Frontal cortex (tissue), 4 donors: ENCODE data around the gene IFITM5. TPM values are rescaled to one million over a fixed set of nuclear protein-coding genes. Genes with fewer than 3 reads are reported as not detected.

Source experiments
- DNase-seq, 2 donors: peaks; one replicate each; pipeline ENCODE4 v3.0.0; 2012; ENCODE audit warnings: low spot score in 2 of 2
- FAIRE-seq: peaks from 2 replicates; lab custom pipeline; 2012; peaks lifted over from hg19 to GRCh38; lab: Jason Lieb, UNC
- small RNA-seq: library from RNA; depleted of rRNA; stranded (forward); fragments of <200 nt; gene quantifications from one replicate; pipeline ENCODE3, GENCODE V24; 2014
- total RNA-seq: library from RNA; depleted of rRNA; stranded (reverse); fragments of >200 nt; gene quantifications from one replicate; pipeline ENCODE4 v1.2.3, GENCODE V29; 2014
- donor health status: control.
- donor health status: control.
- donor health status: control.

The IFITM5 gene
- total RNA-seq, 1 donor from 2014 or later = not detected

DNA sequence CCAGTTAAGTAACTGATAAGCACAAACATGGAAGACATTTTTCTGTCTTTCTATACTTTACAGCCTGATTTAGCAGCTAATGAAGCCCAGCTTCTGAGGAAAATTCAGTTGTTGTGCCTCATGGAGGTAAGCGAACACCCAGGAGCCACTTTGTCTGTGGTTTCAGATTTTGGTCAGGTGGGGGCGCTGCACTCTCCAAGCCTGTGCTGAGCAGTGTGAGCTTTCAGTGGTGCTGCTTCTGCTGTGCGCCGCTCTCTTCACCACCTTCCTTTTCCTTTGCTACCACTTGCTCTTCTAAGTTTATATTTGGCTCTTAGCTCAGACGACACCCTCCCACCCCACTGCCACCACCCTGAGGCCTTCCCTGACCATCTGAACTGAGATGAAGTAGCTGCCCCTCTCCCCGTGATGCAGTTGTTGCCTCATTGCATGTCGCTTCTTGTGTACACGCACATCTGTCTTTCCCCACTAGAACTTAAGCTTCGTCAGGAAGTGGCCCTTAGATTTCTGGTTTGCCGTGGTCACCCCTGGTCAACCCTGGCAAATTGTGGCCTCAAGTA, 48.5 kb downstream of the IFITM5 start:
- FAIRE-seq (no peak), DNase-seq (peak in 1 of 2 donors; percentile 44)

DNA sequence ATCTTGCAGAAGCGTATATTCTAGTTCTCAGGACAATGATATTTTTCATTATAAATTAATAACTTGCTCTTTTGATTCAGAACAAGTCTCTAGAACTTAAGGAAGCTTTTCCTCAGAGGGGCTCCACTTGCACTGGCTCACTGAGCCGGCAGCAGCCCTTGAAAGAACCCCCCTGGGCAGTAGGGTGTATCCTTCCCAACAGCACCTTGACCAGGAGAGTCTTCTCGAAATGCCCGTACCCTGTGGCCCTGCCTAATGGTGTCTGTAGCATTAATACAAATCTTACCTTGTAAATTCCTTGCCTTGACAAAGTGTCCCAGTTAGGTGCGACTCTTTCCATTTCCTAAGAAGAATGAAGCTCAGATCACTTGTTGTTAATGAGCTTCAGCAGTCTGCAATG, 49.1 kb downstream of the IFITM5 start:
- FAIRE-seq (no peak), DNase-seq (no peak)

DNA sequence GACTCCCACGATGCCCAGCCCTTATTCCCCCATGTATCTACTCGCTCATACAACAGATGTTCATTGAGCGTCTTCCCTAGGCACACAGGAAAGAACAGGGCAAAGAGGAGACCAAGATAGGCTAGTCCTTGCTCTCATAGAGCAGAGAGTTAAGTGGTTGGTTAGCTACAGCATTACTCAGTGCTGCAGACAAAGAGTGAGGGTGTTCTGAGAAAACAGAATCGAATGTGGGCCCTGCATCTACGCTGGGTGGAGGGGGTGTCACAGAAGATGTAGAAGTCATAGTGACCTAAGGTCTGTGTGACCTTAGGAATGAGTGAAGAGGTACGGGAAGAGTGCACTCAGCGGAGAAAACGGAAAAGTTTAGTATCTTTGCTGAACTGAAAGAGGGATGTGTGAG, 50.3 kb downstream of the IFITM5 start:
- FAIRE-seq = no peak
- no peak for DNase-seq

Small RNA genes lying within 50 kb of the gene (small RNA-seq; reads per million reads assigned to genes)
- gene AC136475.6 = not detected

Other genes with a start within 250 kb of the IFITM5 start
- gene SCGB1C1, start 106.4 kb downstream of the IFITM5 start, total RNA-seq = not detected
- 5.3 TPM for gene BET1L, start 92.1 kb downstream of the IFITM5 start, total RNA-seq
- gene RIC8A, start 91.8 kb downstream of the IFITM5 start, total RNA-seq = 135 TPM
- 12.6 TPM for gene SIRT3, start 63.2 kb downstream of the IFITM5 start, total RNA-seq
- 102 TPM for gene PSMD13, start 62.5 kb downstream of the IFITM5 start, total RNA-seq
- not detected for gene NLRP6, start 21.1 kb downstream of the IFITM5 start, total RNA-seq
- 0.41 TPM for gene PGGHG, start 10.4 kb downstream of the IFITM5 start, total RNA-seq
- gene IFITM2, start 8.3 kb upstream of the IFITM5 start, total RNA-seq = 5.3 TPM
- gene IFITM1, start 14.5 kb upstream of the IFITM5 start, total RNA-seq = 6.9 TPM
- 1.6 TPM for gene IFITM3, start 21.3 kb upstream of the IFITM5 start, total RNA-seq
- 88.9 TPM for gene B4GALNT4, start 70.0 kb upstream of the IFITM5 start, total RNA-seq
- not detected for gene PKP3, start 94.7 kb upstream of the IFITM5 start, total RNA-seq
- 7.3 TPM for gene SIGIRR, start 115.5 kb upstream of the IFITM5 start, total RNA-seq
- not detected for gene ANO9, start 142.5 kb upstream of the IFITM5 start, total RNA-seq
- gene PTDSS2, start 150.8 kb upstream of the IFITM5 start, total RNA-seq = 21.6 TPM
- gene RNH1, start 207.7 kb upstream of the IFITM5 start, total RNA-seq = 38.7 TPM
- gene HRAS, start 236.1 kb upstream of the IFITM5 start, total RNA-seq = 43.6 TPM
- 1.2 TPM for gene LRRC56, start 238.0 kb upstream of the IFITM5 start, total RNA-seq